Cardiac fibroblast (primary cell): ENCODE measurements around the gene FARS2.

ENCODE experiments used
- DNase-seq, 2 donors: peaks; one replicate each; pipeline versions ENCODE4 v3.0.0 to v3.0.0-alpha.2; 2010; ENCODE audit warnings: low read depth in 2 of 2
- H3K4me3 ChIP-seq, 2 donors: replicated peaks in 1 of 2; 1 replicate in 1 of 2; 2 replicates in 1 of 2; pipeline ENCODE4 v1.5.1; 2011; ENCODE audit warnings: low read depth in 2 of 2, low read length in 2 of 2, mild to moderate bottlenecking in 2 of 2, moderate library complexity in 1 of 2
- CTCF ChIP-seq: IDR thresholded peaks from one replicate; pipeline ENCODE4 v1.5.1; 2011; ENCODE audit warnings: low read depth, mild to moderate bottlenecking, low read length, inconsistent platforms

The FARS2 gene

GRCh38 chr6:5247201-5247600 is 14.1 kb upstream of the FARS2 start:
- TF ChIP-seq CTCF = no peak
- DNase-seq = no peak
- no peak overlapping the region for H3K4me3 ChIP-seq

GRCh38 chr6:5248302-5249098 is 12.8 kb upstream of the FARS2 start:
- DNase-seq = no peak
- H3K4me3 ChIP-seq = no peak overlapping the region
- TF ChIP-seq CTCF = no peak

- no peak for TF ChIP-seq CTCF
- H3K4me3 ChIP-seq = no peak overlapping the region
- DNase-seq = no peak
Measured at GRCh38 chr6:5249451-5250122, 11.7 kb upstream of the FARS2 start.

GRCh38 chr6:5250451-5250850 is 10.9 kb upstream of the FARS2 start:
- no peak for TF ChIP-seq CTCF
- H3K4me3 ChIP-seq = no peak overlapping the region
- no peak for DNase-seq

- H3K4me3 ChIP-seq = no peak overlapping the region
- DNase-seq = no peak
- TF ChIP-seq CTCF = no peak
Measured at GRCh38 chr6:5250911-5251310, 10.4 kb upstream of the FARS2 start.

GRCh38 chr6:5256952-5257351 is 4.4 kb upstream of the FARS2 start:
- no peak for TF ChIP-seq CTCF
- DNase-seq = no peak
- no peak overlapping the region for H3K4me3 ChIP-seq
